Activated CD4-positive, CD25-positive, alpha-beta regulatory T cell treated with anti-CD3 and anti-CD28 coated beads, Interleukin-2, amount 50 U/mL, for 72 hours (primary cell): ENCODE results near the gene SLIT1.

Experiments
- DNase-seq: peaks from one replicate; pipeline ENCODE4 v3.0.0; 2021

The SLIT1 gene

DNA sequence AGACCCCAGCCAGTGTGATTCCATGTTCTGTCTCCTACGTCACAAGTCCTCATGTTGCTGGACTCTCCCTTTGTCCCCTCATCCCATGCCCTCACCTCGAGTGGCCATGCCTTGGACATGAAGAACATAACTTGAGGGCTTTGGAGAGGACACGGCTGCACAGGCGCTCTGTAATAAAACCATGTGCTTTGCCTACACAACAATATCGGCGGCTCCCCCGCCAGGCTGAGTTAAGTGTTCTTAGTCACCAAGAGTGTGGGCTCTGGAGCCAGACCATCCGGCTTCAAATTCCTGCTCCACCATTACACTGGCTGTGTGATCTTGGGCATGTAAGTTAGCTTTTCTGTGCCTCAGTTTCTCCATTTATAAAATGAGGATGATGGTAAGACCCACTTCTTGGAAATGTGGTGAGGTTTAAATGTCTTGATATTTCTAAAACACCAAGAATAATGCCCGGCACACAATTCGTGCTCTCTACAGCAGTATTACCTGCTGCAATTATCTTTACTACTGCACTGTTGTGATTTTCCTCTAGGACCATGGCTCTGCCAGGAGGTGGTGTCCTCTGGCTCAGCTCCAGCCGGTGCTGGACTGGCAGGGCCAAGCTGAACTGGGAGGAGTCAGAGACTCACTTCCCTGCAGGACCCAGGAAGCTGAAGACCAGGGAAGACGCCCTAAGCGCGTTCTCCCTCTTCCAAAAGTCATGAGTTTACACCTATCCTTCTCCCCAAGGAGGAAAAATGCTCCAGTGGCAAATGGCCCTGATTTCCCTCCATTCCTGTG lies 15.7 kb downstream of the SLIT1 start:
- DNase-seq: no peak

DNA sequence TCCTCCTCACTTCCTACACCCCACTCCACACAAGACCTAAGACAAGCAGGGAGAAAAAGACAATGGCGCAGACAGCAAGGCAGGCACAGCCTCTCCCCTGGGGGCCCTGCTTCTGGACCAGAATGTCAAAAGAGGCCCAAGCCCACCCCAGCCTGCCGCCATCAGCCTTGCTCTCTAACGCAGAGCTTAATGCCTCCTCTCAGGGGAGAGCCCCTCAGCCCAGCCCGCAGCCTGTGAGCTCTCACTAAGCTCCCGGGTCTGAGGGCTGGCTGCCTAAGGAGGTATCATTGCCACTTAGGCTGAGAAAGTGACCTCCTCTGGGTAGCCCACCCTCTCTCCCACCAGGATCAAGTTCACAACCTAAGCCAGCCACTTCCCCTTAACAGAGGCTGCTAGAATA lies 16.7 kb downstream of the SLIT1 start:
- DNase-seq: no peak

DNA sequence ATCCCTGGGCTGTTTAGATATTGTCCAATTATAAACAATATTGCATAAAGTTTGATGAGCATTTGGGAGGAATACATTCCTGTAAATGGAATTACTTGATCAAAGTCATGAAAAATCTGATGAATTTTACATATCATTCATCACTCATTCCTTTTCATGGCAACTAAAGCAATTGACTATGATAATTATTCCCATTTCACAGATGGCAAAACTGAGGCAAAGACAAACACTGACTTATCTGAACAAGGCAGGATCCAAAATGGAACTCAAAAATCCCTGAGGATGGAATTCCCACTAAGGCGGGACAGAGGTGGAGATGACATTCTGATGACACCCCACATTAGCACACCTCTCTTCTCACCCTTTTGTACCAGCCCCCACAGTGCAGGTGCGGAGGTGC lies 17.1 kb downstream of the SLIT1 start:
- no peak for DNase-seq

DNA sequence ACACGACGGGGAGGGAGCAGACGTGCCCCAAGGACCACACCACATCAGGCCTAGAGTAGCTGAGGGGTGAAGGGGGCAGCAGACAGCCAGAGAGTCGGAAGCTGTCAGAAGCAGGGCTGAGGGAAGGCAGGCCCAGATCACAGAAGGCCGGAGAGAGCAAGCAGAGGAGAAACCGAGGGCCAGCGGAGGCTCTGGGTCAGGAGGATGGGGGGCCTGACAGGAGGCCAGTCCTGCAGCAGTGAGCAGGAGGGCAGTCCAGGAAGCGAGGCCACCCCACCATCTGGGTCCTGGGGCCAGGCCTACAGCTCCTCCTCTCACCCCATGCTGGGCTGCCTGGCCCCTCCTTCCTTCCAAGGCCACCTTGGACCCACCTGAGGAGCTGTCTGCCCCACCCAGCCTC lies 20.3 kb downstream of the SLIT1 start:
- no peak for DNase-seq

DNA sequence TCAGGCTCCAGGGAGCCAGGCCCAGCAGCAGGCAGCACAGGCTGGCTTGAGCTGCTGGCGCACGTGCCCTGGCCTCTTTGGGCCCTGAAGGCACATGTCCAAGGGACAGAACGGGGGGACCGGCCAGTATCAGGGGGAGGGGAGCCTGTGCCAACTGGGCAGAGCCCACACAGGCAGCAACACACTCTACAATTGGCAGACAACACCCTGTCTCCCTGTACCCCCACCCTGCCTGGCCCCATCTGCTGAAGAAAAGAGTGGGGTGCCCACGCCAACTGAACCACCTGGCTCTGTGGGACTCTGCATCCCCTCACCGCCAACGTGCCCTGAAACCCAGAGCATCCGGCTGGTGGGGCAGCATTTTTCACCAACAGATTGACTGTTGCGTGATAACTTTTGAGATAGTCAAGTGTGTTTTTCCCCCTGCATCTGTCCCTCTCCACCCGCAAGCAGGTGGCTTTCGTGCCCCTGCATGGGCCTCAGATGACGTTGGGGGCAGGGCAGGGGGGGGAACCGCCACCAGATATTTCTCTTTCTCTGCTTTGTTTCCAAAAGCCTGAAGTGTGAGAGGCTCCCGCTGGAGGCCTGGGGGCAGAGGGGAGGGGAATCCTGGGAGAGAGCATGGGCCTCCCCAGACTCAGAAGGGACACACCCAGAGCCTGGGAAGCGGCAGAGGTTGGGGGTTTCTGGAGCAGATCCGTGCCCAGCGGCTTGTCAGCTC lies 21.8 kb downstream of the SLIT1 start:
- no peak for DNase-seq

DNA sequence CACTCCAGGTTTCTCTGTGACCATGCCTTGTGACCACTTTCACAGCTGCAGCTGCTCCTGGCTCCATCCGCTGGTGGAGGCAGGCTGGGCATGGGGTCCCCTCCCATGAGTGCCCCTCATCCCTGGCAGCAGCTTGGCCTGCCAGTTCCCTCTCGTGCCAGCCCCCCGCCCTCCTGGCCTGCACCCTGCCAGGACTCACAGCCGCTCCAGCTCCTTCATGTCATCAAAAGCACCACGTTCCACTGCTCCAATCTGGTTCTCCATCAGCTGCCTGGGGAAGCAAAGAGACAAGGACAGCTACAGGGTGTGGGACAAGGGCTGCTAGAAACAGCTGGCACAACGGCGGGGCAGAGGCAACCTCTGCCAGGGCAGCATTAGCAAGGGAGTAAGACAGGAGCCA lies 22.6 kb downstream of the SLIT1 start:
- no peak for DNase-seq

DNA sequence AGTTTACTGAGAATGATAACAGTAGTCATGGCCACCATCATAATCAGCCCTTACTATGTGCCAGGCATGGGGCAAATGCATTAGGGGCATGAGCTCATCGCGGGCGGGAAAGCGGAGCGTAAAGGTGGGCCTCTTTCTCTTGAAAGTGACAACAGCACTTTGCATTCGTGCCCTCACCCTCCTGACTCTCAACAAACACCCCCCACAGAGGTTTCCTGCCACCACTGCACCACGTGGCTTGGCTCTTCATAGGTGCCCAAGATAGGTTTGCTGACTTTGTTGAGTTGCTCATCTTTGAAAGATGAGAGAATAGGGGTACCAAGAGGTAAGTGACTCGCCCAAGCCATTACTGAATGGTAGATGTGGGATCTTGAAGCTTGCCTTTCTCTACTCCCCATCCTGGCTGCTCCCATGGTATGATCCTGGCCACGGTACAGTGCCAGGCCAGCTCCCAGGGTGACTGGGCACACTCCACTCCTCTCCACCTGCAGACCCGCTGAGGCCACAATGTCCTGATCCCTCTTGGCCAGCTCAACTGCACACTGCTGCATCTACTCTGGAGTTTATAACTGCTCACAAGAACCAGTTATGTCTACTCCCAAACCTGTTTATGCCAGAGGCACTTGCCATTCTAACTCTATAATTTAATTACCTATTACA lies 26.0 kb downstream of the SLIT1 start:
- no peak for DNase-seq

DNA sequence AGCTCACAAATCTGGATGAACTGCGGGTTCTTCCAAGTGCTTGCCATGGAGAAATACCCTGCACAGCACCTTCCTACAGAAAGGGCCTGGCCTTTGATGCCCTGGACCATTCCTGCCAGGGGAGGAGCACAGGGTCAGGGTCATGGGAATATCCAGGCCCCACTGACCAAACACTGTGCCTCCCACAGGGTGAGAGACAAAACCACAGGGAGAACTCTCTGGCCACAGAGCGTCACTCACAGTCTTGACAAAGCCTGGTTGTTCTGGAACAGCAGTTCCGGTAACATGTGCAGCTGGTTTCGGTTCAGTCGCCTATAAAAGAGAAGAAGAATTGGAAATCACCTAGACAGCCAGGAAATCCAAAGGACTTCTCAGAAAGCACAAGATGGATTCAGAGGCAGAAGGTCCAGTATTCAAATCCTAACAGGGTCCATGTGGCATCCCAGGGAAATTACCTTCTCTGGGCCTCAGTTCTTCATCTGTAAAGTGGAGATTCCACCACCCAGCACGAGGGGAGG lies 28.1 kb downstream of the SLIT1 start:
- DNase-seq: no peak

DNA sequence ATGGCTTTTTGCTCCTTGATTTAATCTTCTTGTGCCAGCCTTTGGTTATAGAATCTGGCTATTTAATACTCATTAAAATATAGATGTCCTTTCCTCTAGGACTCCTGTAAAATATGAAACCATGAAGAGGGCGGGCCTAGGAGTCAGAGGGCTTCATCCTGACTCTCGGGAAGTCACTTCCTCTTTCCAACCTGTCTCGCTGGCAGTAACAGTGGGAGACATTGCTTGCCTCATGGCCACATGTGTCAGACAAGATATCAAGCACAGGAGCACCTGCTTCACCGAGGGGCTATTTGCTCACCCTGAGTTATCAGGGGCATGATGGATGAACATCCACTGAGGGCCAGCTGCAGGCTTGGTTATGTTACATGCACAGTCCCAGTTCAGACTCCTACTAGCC lies 31.0 kb downstream of the SLIT1 start:
- DNase-seq: no peak

DNA sequence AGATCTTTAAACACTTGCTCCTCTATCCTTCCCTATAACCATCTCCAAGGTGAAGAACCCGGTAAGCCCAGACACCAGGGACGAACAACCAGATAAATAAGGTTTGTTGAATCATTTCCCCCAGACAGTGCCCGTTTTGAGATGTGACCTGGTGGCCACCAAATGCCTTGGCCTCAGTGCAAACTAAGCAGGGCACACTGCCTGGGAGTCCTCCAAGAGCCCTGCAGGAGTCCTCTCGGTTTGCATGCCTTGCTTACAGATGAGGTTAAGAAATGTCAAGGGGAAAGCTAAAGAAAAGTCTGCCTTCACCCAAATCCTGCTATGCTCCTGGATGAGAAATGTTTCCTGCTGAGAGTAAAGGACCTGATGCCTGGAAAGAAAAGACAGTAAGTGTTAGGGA lies 31.6 kb downstream of the SLIT1 start:
- DNase-seq: no peak

DNA sequence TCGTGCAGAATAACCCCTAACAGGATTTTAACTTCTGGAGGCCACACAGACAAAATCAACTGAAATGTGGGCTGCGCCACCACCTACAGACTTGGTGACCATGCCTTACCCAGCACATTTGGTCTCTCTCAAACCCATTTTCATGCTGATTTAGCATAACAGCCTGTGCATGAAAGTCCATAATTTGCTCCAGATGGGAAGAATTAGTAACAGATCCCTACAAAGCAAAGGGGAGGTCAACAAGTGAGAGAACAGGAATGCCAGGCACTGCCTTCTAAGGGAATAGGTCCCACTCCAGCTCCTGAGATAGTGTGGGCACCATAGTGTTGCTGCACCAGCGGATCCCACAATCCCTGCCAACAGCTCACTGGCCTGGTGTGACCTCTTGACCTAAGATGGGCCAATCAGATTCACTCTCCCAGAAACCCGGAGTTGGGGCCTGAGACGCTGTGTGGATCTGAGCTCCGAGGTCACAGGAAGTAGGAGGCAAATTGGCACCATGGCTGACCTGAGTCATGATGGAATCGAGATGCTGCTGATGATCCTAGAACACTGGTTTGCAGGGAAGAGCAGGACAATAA lies 32.4 kb downstream of the SLIT1 start:
- no peak for DNase-seq

DNA sequence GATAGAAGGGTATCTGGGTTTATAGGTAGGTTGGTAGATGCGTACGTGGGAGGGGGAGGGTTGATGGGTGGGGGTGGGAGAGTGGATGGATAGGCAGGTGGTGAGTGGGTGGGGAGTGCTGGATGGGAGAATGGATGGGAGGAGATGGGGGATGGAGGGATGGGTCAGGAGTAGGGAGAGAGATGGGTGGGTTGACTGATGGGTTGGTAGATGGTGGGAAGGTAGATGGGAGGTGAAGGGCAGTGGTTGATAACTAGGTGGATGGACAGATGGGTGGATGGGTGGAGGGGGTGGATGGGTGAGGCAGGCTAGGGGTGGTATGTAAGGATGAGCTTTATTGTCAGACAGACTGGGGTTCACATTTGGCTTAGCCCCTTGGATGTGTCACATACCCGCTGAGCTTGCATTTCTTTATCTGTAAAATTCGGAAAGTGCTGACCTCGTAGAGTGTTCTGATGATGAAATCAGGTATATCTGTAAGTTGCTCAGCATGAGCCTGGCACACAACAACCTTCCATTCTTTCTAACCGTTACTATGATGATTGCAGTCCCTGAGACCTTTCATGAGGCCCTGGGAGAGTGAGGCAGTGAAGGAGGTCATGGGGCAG lies 34.3 kb downstream of the SLIT1 start:
- no peak for DNase-seq

DNA sequence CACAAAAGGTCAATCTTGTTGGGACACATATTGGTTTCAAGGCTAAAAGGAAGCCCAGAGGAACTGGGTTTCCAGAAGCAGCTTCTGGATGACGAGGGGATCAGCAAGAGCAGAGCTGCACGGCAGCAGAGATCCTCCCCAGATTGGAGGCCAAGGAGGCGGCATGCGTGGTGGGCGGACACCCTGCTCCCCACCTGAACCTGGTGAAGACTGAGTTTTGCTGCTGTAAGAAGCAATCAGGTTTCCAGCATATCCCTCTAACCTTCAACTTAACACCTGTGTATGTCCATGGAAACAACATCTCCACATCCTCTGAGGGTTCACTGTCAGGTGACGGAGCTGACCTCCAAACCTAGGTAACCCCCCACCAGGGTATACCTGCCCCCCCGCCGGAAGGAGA lies 35.1 kb downstream of the SLIT1 start:
- DNase-seq: no peak

DNA sequence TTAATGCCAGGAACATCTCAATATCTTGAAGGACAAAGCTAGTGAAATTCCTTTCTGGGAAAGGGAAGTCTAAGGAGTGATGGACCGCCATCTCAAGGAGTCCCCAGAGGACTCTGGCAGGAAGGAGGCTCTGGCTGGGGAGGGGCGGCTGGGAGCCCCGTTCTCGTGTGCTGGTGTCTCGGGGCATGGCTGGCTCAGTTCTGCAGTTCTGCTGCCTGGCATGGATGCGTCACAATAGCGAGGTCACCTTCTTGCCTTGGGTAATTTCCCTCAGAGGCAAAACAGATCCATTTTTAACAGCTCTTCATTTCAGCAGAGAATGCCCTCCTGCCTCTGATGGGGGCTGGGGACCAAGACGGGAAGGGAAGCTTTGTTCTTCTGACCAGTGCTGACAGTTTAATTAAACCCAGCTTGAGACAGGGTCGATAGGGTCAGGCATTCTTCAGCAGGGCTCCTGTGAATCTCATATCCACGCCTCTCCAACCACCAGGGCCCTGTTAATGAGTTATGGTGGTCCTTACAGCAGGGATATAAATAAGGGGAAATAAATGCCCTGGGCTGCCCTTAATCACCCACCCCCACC lies 35.7 kb downstream of the SLIT1 start:
- no peak for DNase-seq

DNA sequence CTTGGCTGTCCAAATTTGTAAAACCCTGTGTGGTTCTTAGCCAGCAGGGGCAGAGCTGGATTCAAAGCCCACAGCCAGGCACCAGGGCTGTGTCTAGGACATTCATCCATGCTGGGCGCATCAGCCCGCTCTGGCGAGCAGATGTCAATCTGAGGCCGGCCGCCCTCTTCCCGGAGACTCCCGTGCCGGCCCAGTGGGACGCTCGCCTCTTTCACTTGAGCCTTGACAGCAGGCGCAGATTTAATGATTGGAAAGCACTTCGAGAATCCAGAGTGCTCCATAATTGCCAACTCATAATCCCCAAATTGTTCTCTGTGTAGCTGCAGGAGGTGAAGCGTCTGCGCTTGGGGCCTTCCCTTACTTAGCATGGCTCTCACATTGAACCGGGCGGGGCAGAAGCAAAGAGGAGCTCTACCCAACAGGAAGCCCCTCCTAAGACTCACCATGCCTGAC lies 36.7 kb downstream of the SLIT1 start:
- DNase-seq: no peak

DNA sequence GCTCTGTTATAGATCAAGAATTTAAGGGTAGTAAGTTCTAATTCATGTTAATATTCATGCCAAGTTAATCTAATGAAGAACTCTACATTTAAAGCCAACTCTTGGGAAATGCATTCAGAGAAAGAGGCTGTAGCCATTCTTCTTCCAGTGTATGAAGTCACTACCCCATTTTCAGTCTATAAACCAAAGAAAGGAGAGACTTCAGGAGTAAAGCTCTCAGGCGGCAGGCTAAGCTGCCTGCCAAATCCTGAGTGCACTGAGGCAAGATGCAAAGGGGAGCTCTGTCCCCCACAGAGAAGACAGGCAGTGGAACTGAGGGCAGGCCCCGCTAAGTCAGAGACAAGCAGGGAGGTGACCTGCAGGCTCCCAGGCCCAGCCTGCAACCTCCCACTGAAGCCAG lies 41.5 kb downstream of the SLIT1 start:
- DNase-seq: no peak

DNA sequence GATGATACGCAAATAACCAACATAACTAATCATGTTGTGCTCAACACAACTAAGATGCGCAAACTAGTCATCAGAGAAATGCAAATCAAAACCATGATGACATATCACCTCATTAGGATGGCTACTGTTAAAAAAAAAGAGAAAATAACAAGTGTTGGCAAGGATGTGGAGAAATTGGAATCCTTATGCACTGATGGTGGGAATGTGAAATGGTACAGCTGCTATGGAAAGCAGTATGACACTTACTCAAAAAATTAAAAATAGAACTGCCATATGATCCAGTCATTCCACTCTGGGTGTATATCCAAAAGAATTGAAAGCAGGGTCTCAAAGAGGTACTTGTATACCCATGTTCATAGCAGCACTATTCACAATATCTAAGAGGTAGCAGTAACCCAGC lies 42.9 kb downstream of the SLIT1 start:
- no peak for DNase-seq

DNA sequence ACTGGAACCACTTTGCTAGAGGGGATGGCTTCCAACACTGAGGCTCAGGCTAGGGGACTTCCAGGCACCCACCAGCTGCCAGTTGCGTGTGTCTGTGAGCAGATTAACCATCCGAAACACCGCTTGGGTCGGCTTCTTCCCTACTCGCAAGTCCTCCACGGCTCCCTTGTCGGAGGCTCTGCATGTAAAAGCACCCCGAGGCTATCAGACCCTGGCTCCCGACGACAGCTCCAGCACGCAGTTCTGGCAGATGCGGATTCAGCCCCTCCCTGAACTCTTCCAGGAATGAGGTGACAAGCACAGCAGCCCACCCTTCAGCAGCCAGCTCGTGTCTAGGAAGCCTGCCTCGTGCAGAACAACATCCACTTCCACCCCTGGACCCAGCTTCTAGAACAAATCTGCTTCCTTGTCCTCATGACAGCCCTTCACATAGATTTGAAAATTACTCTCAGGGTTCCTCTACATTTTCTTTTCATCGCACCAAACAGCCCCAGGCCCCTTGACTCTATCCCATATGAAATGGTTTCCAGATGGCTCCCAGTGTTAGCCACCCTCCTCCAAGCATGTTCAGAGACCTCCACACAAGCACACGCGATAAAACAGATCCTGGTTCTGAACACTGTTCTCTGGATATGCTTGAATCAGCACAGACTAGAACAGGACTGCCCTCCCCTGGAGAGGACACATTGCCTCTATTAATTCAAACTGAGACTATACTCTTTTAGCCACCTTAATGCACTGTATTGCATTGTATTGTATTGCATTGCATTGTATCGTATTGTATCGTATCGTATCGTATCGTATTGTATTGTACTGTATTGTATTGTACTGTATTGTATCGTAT lies 44.6 kb downstream of the SLIT1 start:
- no peak for DNase-seq

DNA sequence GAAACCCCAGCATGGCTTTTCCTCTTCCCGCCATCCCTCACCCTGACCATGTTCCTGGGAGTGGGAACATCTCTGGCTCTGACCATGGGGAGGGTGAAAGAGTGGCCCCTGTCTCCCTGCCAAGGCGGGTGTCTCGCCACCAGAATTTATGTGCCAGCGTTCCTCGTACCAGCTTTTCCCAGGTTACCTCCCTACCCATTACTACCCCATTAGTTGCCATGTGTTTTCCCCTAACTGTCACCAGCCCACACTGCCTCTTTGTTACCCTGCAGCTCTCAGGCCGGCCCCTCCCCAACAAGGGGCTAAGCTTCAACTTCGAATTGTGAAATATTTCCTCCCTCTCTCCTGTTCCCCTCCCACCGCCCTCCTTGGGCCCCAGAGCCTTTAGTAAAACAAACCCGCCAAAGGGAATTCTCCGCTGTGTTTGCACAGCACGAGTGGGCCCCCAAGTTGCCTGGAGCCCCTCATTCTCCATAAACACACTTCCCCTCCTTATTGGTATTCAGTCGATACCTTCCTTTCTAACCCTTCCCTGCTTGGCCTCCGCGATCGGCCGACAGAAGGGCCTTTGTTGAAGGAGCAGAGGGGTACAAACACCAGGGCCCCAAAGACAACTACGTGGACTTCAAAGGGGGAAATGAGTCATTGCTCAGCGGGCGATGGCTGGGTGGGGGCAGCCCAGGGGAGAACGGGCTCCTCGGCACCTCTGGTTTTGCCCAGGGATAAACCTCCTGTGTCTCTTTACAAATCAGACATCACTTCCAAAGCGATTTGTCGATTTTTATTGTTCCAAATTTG lies 45.5 kb downstream of the SLIT1 start:
- no peak for DNase-seq

DNA sequence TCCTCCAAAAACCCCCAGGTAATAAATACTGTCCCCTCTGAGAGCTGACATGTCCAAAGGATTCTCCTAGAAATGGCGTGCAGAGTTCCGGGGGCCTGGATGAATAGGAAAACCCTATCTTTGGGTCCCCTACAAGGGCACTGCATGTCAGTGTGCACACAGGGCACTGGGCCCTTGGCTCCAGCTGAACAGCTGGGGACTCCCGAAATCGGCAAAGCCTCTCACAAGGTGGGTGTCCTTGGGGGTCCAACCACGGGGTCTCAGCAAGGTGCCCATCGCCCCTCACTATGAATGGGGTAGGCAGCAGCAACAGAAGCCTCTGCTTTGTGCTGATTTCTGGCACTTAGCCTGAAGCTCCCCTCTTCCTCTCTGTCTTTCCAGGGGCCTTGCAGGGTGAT lies 46.1 kb downstream of the SLIT1 start:
- DNase-seq: no peak

DNA sequence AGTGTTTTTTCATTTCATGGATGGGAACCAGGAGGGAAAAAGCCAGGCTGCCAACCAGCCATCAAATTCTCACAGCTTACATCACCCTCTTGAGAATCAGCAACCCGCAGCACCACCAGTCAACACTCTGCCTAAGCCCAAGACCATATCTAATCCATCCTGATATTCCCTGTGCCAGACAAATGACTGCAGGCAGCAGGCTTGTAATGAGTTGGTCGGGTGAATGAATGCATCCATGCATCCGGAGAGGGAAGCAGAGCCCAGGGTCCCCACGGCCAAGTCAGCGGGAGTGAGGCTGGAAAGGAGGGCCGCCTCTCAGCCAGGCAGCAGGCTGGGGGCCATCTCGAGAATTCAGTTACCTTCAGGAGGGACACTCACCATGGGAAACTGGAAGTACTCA lies 46.9 kb downstream of the SLIT1 start:
- DNase-seq: no peak
